ENCODE measurements around the gene PITPNM3. TPM values are rescaled to one million over a fixed set of nuclear protein-coding genes. Genes with fewer than 3 reads are reported as not detected.

The PITPNM3 gene
- polyA plus RNA-seq, 2 donors = 9.5 to 14.4 TPM

DNA sequence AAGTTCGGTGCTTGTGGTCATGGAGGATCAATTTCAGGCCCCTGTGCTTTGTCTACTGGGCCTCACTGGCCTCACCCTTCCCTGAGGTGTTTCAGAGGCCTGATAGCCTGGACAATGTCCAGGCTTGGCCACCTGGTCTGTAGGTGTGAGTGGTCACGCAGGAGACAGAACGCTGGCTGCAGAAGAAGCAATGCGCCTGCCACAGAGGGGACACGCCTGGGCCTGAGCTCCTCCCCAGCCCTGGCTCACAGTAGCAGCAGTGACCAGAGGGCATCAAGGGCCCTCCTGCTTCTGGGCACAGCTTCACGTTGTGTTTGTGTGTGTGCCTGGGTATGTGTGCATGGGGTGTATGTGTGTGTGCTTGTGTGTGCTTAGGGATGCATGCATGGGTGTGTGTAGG lies 1.9 kb upstream of the PITPNM3 start:
- Histone ChIP-seq H3K4me1 (ENCODE audit: control insufficient read depth in 2 of 2, insufficient read depth in 2 of 2, low read length in 1 of 2) (peaks cover 6 to 9% of the 10 kb centered on the region in 2 donors), H3K27me3 (ENCODE audit: control insufficient read depth in 1 of 2, insufficient read depth in 2 of 2, low read length in 2 of 2) (no peaks in the 10 kb centered on the region), H3K4me3 (ENCODE audit: low read depth in 1 of 2, low read length in 2 of 2) (no peak overlapping the region), H3K9me3 (ENCODE audit: control insufficient read depth in 2 of 2, insufficient read depth in 1 of 2, low read depth in 1 of 2, low read length in 1 of 2) (no peaks in the 10 kb centered on the region), H3K27ac (ENCODE audit: low read depth in 2 of 2, low read length in 1 of 2) (peak overlapping the region in 1 of 2 donors; percentile 2), H3K36me3 (ENCODE audit: control insufficient read depth in 2 of 2, insufficient read depth in 2 of 2, low read length in 1 of 2) (no peaks in the 10 kb centered on the region)
- WGBS, 2 donors = 67 to 70% methylated on average over 6 of the region's 6 CpGs

DNA sequence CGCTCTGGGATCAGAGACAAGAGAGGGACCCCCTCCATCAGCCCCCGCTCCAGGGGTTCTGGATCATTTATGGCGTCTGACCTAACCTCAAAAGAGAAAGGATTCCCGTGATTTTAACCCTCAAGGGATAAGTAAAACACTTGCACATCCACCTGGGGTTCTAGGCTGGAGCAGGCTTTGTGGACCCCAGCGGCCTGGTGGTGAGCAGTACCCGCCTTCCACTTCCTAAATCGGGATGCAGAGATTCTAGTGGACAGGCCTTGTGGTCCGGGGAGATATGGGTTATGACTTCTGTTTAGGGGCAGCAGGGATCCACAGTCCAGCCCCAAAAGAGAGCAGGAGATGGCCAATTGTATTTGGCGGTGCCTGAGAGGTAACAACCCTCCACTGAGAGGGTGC lies 684 bp upstream of the PITPNM3 start:
- Histone ChIP-seq H3K36me3 (ENCODE audit: control insufficient read depth in 2 of 2, insufficient read depth in 2 of 2, low read length in 1 of 2) (no peaks in the 10 kb centered on the region), H3K27me3 (ENCODE audit: control insufficient read depth in 1 of 2, insufficient read depth in 2 of 2, low read length in 2 of 2) (no peaks in the 10 kb centered on the region), H3K9me3 (ENCODE audit: control insufficient read depth in 2 of 2, insufficient read depth in 1 of 2, low read depth in 1 of 2, low read length in 1 of 2) (no peaks in the 10 kb centered on the region), H3K4me1 (ENCODE audit: control insufficient read depth in 2 of 2, insufficient read depth in 2 of 2, low read length in 1 of 2) (peaks cover 6 to 10% of the 10 kb centered on the region in 2 donors), H3K27ac (ENCODE audit: low read depth in 2 of 2, low read length in 1 of 2) (peak overlapping the region; percentile 72 to 78), H3K4me3 (ENCODE audit: low read depth in 1 of 2, low read length in 2 of 2) (peak overlapping the region; percentile 46 to 67)
- WGBS, 2 donors = 51 to 52% methylated on average over 9 of the region's 9 CpGs

DNA sequence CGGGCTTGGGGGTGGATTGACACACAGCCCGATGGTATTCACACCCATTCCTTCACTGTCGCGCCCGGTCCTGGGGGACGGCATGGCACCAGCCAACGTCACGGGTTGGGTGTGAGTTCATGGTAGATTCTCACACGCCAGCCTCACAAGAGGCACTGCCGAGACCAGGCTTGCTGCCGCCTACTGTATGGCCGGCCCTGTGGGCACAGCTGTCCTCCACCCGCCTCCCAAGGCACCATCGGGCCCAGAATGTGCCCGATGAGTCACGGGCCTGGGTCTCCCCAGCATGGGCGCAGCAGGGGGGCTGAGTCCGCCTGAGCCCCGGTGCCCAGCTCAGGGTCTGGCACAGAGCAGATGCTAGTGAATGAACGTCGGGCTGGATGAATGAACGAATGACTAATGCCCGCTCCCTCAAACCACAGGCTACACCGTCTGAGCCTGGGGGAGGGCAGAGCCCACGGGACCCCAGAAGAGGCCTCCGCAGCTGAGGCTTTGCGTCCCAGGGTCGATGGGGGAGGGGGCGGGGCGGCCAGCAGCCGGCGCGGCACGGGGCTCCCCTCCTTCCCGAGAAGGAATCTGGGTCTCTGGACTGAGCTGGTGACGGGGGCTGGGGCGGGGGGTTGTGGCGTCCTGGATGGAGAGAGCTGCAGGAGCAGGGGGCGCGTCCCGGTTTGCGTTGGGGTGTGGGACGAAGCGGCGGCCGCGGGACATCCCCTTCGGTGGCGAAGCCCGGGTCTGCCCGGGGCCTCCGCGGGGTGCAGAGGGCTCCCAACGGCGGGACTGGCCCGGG lies 829 bp downstream of the PITPNM3 start:
- Histone ChIP-seq H3K27ac (ENCODE audit: low read depth in 2 of 2, low read length in 1 of 2) (peak overlapping the region; percentile 90 to 96), H3K36me3 (ENCODE audit: control insufficient read depth in 2 of 2, insufficient read depth in 2 of 2, low read length in 1 of 2) (no peaks in the 10 kb centered on the region), H3K9me3 (ENCODE audit: control insufficient read depth in 2 of 2, insufficient read depth in 1 of 2, low read depth in 1 of 2, low read length in 1 of 2) (no peaks in the 10 kb centered on the region), H3K4me3 (ENCODE audit: low read depth in 1 of 2, low read length in 2 of 2) (peak overlapping the region; percentile 67 to 71), H3K27me3 (ENCODE audit: control insufficient read depth in 1 of 2, insufficient read depth in 2 of 2, low read length in 2 of 2) (no peaks in the 10 kb centered on the region), H3K4me1 (ENCODE audit: control insufficient read depth in 2 of 2, insufficient read depth in 2 of 2, low read length in 1 of 2) (peaks cover 10 to 13% of the 10 kb centered on the region in 2 donors)
- WGBS, 2 donors = 2 to 3% methylated on average over 55 to 56 of the region's 56 CpGs

DNA sequence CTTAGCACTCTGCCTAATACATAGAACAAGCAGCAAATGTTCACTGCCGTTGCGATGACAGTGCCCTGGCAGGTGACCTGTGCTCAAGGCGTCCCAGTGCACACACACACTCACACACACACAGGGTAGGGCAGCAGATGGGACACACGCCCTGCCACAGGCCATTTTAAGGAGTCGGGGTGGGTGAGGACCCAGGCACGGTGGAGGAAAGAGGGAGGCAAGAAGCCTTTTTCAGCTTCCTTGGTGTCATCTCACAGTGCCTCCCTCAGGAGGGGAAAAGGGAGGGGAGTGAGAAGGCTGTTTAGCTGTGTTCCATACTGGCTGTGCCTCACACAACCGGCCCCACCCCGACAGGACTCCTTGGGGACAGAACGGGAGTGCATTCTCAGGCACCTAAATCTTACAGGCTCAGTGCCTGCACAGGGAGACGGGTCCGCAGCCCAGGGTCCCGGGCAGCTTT lies 1.5 kb downstream of the PITPNM3 start:
- H3K27ac ChIP-seq (ENCODE audit: low read depth in 2 of 2, low read length in 1 of 2) = peak overlapping the region; percentile 90 to 96
- H3K36me3 ChIP-seq (ENCODE audit: control insufficient read depth in 2 of 2, insufficient read depth in 2 of 2, low read length in 1 of 2) = no peaks in the 10 kb centered on the region
- H3K4me3 ChIP-seq (ENCODE audit: low read depth in 1 of 2, low read length in 2 of 2) = peak overlapping the region; percentile 67 to 71
- 14 to 27% methylated on average over 12 of the region's 12 CpGs for WGBS, 2 donors
- H3K9me3 ChIP-seq (ENCODE audit: control insufficient read depth in 2 of 2, insufficient read depth in 1 of 2, low read depth in 1 of 2, low read length in 1 of 2) = no peaks in the 10 kb centered on the region
- no peaks in the 10 kb centered on the region for H3K27me3 ChIP-seq (ENCODE audit: control insufficient read depth in 1 of 2, insufficient read depth in 2 of 2, low read length in 2 of 2)
- peaks cover 12 to 18% of the 10 kb centered on the region in 2 donors for H3K4me1 ChIP-seq (ENCODE audit: control insufficient read depth in 2 of 2, insufficient read depth in 2 of 2, low read length in 1 of 2)

DNA sequence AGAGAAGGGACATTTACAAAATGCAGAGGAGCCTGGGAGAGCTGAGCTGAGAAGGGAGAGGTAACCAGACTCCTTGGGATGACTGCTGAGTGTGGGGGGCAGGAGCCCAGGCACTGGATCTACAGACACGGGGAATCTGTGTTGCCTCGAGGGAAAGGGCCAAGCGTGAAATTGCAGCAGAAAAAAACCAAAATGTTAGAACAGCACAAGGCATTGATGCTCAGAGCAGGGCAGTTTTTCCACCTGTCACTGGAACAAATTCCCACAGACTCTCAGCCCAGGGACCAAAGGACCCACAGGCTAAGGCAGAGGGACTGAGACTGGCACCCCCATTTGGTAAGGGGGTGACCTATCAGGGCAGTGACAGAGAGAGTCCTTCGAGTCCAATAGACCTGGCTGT lies 2.0 kb downstream of the PITPNM3 start:
- H3K9me3 ChIP-seq (ENCODE audit: control insufficient read depth in 2 of 2, insufficient read depth in 1 of 2, low read depth in 1 of 2, low read length in 1 of 2) = no peaks in the 10 kb centered on the region
- 51 to 66% methylated on average over 4 of the region's 4 CpGs for WGBS, 2 donors
- no peaks in the 10 kb centered on the region for H3K27me3 ChIP-seq (ENCODE audit: control insufficient read depth in 1 of 2, insufficient read depth in 2 of 2, low read length in 2 of 2)
- H3K27ac ChIP-seq (ENCODE audit: low read depth in 2 of 2, low read length in 1 of 2) = peak overlapping the region; percentile 90 to 96
- H3K36me3 ChIP-seq (ENCODE audit: control insufficient read depth in 2 of 2, insufficient read depth in 2 of 2, low read length in 1 of 2) = no peaks in the 10 kb centered on the region
- peak overlapping the region in 1 of 2 donors; percentile 67 for H3K4me3 ChIP-seq (ENCODE audit: low read depth in 1 of 2, low read length in 2 of 2)
- peaks cover 12 to 22% of the 10 kb centered on the region in 2 donors for H3K4me1 ChIP-seq (ENCODE audit: control insufficient read depth in 2 of 2, insufficient read depth in 2 of 2, low read length in 1 of 2)

DNA sequence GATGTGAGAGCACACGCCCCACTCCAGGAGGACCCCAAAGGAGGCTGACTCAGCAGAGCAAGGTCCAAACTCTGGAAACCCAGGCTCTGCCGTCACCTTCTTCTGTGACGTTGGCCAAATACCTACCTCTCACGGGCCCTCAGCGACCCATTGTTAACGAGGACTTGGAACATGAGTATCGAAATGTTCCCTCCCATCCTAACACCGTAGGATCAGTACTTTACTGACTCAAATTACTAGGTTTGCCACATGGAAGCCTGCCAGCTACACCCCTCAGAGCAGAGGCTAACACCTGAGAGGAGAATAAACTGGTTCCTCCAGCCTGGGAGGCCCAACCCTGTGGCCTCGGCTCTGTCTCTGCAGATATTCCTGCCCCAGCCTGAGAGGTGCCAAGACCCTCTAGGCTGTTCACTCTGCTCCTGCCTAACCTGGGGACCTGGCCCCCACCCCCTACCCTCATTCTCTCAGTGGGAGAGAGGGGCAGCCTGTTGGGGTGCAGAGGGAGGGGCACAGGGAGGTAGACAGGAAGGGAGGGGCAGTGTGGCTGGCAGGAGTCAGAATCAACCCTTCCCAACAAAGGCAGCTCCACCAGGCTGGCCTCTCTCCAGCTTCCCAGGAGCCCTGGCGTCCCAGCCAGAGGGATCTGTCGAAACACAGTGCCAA lies 4.4 kb downstream of the PITPNM3 start:
- peaks cover 25 to 36% of the 10 kb centered on the region in 2 donors for H3K4me1 ChIP-seq (ENCODE audit: control insufficient read depth in 2 of 2, insufficient read depth in 2 of 2, low read length in 1 of 2)
- H3K27me3 ChIP-seq (ENCODE audit: control insufficient read depth in 1 of 2, insufficient read depth in 2 of 2, low read length in 2 of 2) = no peaks in the 10 kb centered on the region
- H3K9me3 ChIP-seq (ENCODE audit: control insufficient read depth in 2 of 2, insufficient read depth in 1 of 2, low read depth in 1 of 2, low read length in 1 of 2) = no peaks in the 10 kb centered on the region
- 42 to 49% methylated on average over 11 of the region's 11 CpGs for WGBS, 2 donors
- no peak overlapping the region for H3K4me3 ChIP-seq (ENCODE audit: low read depth in 1 of 2, low read length in 2 of 2)
- H3K36me3 ChIP-seq (ENCODE audit: control insufficient read depth in 2 of 2, insufficient read depth in 2 of 2, low read length in 1 of 2) = no peaks in the 10 kb centered on the region
- peak overlapping the region; percentile 95 to 98 for H3K27ac ChIP-seq (ENCODE audit: low read depth in 2 of 2, low read length in 1 of 2)

DNA sequence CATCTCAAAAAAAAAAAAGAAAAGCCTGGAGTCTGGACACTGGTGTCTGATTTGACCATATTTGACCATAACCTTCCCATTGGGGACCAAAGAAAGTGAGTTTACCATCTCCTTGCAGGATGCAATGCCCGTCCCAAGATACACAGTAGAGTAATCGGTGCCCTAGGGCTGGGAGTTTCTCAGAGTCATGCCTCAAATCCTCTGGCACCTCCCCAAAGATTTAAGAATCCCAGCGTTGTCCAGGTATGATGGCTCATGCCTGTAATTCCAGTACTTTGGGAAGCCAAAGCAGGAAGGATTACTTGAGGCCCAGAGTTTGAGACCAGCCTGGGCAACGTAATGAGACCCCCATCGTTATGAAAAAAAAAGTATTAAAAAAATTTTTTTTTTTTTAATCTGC lies 5.0 kb downstream of the PITPNM3 start:
- H3K27ac ChIP-seq (ENCODE audit: low read depth in 2 of 2, low read length in 1 of 2) = peak overlapping the region; percentile 95 to 98
- no peak overlapping the region for H3K4me3 ChIP-seq (ENCODE audit: low read depth in 1 of 2, low read length in 2 of 2)
- no peaks in the 10 kb centered on the region for H3K36me3 ChIP-seq (ENCODE audit: control insufficient read depth in 2 of 2, insufficient read depth in 2 of 2, low read length in 1 of 2)
- WGBS, 2 donors = 49 to 54% methylated on average over 5 of the region's 5 CpGs
- H3K27me3 ChIP-seq (ENCODE audit: control insufficient read depth in 1 of 2, insufficient read depth in 2 of 2, low read length in 2 of 2) = no peaks in the 10 kb centered on the region
- peaks cover 21 to 36% of the 10 kb centered on the region in 2 donors for H3K4me1 ChIP-seq (ENCODE audit: control insufficient read depth in 2 of 2, insufficient read depth in 2 of 2, low read length in 1 of 2)
- H3K9me3 ChIP-seq (ENCODE audit: control insufficient read depth in 2 of 2, insufficient read depth in 1 of 2, low read depth in 1 of 2, low read length in 1 of 2) = no peaks in the 10 kb centered on the region

DNA sequence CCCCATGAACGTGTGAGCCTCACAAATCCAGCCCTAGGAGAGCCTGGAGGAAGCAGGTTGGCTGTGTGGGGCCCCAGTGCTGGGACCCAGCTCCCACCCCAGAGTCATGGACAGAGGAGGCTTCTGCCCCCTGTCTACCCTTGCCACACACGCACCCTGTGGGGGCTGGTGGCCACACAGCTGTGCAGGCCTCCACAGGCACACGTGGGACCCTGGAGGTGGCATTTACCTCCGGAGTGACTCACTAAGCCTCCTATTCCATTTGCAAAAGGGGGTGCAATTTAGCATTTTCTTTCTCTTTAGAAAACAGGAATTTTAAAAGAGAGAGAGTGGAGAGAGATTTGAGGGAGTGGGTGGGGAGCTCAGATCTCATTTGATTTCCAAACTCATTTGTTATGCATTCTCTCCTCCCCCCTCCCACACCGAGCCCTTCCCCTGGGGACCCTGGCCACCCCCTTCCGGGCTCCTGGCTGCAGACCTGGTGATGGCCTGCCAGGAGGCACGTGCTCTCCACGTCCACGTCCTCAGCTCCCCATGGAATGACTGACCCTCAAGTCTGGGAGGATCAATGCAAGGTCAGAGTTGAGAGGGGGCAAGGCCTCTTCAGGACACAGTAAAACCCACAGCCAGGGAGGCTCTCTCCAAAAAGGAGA lies 6.8 kb downstream of the PITPNM3 start:
- H3K9me3 ChIP-seq (ENCODE audit: control insufficient read depth in 2 of 2, insufficient read depth in 1 of 2, low read depth in 1 of 2, low read length in 1 of 2) = no peaks in the 10 kb centered on the region
- no peak overlapping the region for H3K4me3 ChIP-seq (ENCODE audit: low read depth in 1 of 2, low read length in 2 of 2)
- peak overlapping the region; percentile 41 to 88 for H3K27ac ChIP-seq (ENCODE audit: low read depth in 2 of 2, low read length in 1 of 2)
- H3K27me3 ChIP-seq (ENCODE audit: control insufficient read depth in 1 of 2, insufficient read depth in 2 of 2, low read length in 2 of 2) = no peaks in the 10 kb centered on the region
- peaks cover 21 to 43% of the 10 kb centered on the region in 2 donors for H3K4me1 ChIP-seq (ENCODE audit: control insufficient read depth in 2 of 2, insufficient read depth in 2 of 2, low read length in 1 of 2)
- no peaks in the 10 kb centered on the region for H3K36me3 ChIP-seq (ENCODE audit: control insufficient read depth in 2 of 2, insufficient read depth in 2 of 2, low read length in 1 of 2)
- 33 to 49% methylated on average over 9 of the region's 9 CpGs for WGBS, 2 donors

DNA sequence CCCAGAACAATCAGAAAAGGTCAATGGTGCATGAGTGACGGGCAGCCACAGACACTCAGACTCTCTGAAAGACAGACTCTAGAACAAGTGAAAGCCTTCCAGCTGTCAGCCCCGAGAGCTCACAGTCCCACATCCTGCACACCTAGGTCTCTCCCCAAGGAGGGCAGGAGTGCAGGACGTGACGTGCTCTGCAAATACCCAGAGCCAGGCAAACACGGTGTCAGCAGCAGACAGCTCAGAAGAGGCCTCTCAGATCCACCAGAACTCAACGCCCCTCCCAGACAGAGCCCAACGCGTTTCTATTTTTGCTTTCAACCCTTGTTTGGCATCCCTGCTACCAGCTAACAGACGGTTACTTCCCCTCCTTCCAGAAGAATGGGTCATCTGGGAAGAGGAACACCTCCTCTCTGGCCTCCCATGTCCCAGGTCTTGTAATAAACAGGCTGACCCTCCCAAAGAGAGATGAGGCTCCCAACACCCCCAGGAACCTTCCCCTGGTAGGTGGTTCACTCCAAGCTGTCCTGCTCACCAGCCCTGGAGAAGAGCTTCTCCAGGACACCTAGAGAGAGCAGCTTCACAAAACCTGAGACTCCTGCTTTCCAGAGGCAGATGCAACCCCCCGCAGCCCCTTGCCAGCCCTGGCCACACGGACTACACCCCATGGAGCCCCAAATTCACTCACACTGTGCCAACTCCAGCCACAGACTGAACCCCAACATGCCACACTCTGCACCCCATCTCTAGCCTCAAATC lies 7.6 kb downstream of the PITPNM3 start:
- H3K9me3 ChIP-seq (ENCODE audit: control insufficient read depth in 2 of 2, insufficient read depth in 1 of 2, low read depth in 1 of 2, low read length in 1 of 2) = no peaks in the 10 kb centered on the region
- H3K27me3 ChIP-seq (ENCODE audit: control insufficient read depth in 1 of 2, insufficient read depth in 2 of 2, low read length in 2 of 2) = no peaks in the 10 kb centered on the region
- peak overlapping the region; percentile 41 to 88 for H3K27ac ChIP-seq (ENCODE audit: low read depth in 2 of 2, low read length in 1 of 2)
- H3K36me3 ChIP-seq (ENCODE audit: control insufficient read depth in 2 of 2, insufficient read depth in 2 of 2, low read length in 1 of 2) = no peaks in the 10 kb centered on the region
- H3K4me3 ChIP-seq (ENCODE audit: low read depth in 1 of 2, low read length in 2 of 2) = no peak overlapping the region
- peaks cover 21 to 44% of the 10 kb centered on the region in 2 donors for H3K4me1 ChIP-seq (ENCODE audit: control insufficient read depth in 2 of 2, insufficient read depth in 2 of 2, low read length in 1 of 2)
- WGBS, 2 donors = 26 to 40% methylated on average over 11 of the region's 11 CpGs
